GM18951 (cell line): ENCODE results near the gene TRPV5.

Experiments used
- POLR2A ChIP-seq: IDR thresholded peaks from 4 replicates; pipeline ENCODE4 v1.6.1; 2011; ENCODE audit warnings: mild to moderate bottlenecking; ENCODE audit not compliant: insufficient read length, insufficient read depth; ENCODE audit errors: extremely low read depth
- in situ Hi-C: fragments of 300-500 bp; cut with MboI; formaldehyde crosslinking; loops from one replicate; pipeline ENCODE4 v1.12.0; 2022; ENCODE audit warnings: low sequenced_read_pairs, mixed read lengths, inconsistent platforms; ENCODE audit not compliant: unreplicated experiment

The TRPV5 gene

GRCh38 chr7:142881586-142882337 is 51.8 kb downstream of the TRPV5 start:
- no peak for TF ChIP-seq POLR2A
- in situ Hi-C loops: no loop called here

DNA sequence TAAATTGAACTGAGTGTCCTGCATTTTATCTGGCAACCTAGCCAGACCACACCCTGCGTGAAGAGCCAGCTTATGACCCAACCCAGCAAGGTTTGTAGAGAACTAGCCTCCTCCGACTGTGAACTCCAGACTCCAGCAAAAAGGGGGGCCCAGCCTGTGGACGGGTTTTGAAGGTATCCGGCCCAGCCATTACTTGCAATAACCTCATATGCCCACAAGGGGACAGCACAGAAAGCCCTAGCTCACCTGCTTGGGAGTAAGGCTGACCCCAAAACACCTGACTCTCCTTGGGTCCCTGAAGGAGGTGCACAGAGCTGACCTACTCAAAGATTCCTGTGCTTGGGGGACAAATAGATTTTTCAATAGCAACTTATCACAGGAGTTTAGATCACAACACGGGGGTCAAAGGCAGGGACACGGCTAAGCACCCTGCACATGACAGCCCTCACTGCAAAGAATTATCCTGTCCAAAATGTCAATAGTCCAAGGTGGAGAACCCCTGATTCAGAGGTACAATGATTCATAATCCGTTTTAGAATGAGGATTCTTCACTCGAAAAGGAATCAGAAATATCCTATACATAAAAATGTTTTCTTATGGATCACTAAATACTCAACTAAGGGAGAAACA is 52.6 kb downstream of the TRPV5 start:
- in situ Hi-C loops: no loop called here

DNA sequence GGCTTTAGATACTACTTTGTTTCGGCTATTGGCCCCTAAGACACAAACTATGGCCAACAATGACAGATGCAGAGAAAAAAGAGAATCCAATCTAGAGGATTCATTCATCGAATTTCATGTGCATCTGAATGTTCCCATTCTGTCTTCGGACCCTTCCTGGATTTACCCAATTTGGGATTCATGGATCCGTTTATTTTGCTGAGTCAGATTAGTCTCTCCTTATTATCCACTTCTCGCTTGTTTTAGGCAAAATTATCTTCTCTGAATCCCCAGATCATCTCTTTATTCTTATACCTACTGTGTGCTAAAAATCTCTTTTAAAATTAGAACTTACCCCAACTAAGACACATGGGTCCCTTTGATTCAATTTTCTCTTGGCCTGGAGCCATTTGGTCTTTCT is 54.5 kb downstream of the TRPV5 start:
- in situ Hi-C loops: loop anchor here (10.0 kb wide), 1 partner anchor 126 kb away; no protein-coding TSS in a partner anchor
- TF ChIP-seq POLR2A: no peak

More for the DNA sequence above, 52.6 kb downstream of the TRPV5 start:
- no peak for TF ChIP-seq POLR2A

DNA sequence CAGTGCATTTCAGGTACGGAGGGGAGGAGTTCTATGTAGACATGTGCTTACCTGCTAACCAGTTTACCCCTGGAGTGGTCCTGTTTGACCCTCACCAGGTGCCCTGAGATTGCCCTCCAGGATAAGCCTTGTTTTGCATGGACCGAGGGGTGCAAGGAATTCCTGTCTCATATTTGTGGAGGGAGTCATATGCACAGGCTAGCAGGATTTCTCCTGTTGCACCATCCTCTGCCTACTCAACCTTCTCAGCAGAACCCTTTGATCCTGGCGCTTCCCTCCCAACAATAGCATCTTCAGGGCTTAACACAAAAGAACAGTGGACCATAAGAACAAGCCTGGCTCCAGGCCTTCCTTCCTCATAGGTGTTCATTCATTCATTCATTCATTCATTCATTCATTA is 55.2 kb downstream of the TRPV5 start:
- TF ChIP-seq POLR2A: no peak
- in situ Hi-C loops: loop anchor here (10.0 kb wide), 1 partner anchor 126 kb away; no protein-coding TSS in a partner anchor

DNA sequence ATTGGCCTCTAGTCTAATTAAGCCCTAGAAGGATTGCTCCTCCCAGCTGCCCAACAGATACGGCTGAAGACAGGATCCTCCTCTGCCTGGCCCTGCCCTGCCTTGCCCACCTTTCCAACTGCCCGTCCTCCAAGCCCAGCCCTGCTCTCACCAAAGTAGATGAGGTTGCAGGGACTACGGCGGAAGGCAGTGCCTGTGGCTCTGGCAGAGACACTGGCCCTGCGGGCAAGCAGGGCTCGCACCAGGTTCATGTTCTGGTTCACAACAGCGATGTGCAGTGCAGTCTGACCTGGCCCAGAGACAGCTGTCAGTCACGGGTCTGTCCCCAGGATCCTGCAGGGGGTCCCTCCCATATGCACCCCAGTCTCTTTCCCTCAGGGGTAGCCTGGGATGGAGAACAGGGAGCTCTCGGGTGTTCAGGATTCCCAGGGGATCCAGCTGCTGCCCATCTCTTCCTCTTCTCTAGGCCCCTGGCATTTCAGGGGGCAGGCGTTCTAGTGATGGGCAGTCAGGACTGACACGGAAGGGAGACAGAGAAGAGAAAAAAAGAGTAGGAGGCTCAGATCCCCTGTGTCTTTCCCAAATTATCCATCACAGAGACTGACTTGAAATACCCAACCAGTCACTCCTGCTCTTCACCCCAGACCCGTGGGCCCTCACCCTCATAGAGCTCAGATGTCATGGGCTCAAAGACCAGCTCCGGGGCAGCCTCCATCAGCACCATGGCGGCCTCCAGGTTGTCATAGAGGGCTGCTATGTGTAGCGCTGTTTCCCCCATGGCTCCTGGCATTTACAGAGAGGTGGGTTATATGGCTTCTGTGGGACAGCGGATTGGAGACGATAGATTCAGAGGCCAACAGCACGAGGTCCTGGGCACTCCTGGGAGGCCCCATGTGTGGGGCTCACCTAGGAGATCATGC is 56.3 kb downstream of the TRPV5 start:
- TF ChIP-seq POLR2A: no peak
- in situ Hi-C loops: loop anchor here (10.0 kb wide), 1 partner anchor 128 kb away; no protein-coding TSS in a partner anchor

DNA sequence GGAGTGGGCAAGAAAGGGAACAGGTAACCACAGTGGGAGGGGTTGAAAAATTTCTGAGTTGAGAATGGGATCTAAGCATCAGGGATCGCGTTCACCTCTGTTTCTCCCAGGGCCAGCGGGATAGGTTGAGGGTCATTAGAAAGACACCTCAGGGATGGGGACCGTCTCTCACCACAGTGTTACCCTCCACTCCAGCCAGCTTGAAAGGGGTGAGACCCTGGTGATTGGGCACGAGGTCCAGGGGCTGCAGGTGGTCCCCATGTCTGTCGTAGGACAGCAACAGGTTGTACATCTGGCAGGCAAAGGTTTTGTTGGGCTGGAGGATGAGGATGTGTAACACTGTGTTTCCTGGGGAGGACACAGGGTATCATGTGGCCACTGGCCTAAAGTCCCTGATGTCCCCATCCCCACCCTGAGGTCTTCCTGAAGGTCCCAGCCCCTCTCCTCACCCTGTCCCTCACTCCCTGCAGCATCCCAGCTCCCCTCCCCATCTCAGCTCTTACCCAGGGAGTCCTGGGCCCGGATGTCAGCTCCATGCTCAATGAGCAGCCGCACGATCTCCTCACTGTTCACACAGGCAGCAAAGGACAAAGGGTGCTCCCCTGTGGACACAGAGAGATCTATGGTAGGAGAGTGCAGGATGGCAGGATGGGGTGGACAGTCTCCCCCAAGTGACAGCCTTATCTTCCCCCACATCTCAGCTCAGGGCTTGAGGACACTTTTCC is 57.1 kb downstream of the TRPV5 start:
- in situ Hi-C loops: loop anchor here (10.0 kb wide), 1 partner anchor 128 kb away; no protein-coding TSS in a partner anchor

GRCh38 chr7:142875456-142875855 is 58.1 kb downstream of the TRPV5 start:
- in situ Hi-C loops: loop anchor here (10.0 kb wide), 1 partner anchor 129 kb away; no protein-coding TSS in a partner anchor
- no peak for TF ChIP-seq POLR2A

More for the DNA sequence above, 57.1 kb downstream of the TRPV5 start:
- TF ChIP-seq POLR2A: no peak

GRCh38 chr7:142874837-142875236 is 58.7 kb downstream of the TRPV5 start:
- in situ Hi-C loops: loop anchor here (10.0 to 25.0 kb wide), 2 partner anchors 130 to 337 kb away; partner anchors contain the start of gene TAS2R40
- TF ChIP-seq POLR2A: no peak

DNA sequence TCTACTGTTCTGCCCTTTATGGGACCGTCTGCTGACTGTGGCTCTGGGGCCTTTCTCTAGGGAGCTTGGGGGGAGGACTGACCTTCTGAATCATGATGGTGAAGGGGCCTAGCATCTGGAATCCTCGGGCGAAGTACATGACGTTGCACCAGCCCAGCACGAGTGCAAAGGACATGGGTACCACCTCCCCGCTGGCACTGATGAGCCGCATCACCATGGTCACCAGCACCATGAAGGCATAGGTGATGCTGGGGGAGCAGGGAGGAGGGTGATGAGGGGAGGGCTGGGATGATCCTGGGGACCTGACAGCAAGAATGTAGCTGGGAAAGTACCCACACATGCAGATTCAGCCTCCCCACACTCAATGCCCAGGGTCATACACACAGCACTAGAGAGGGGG is 59.1 kb downstream of the TRPV5 start:
- in situ Hi-C loops: loop anchor here (10.0 to 25.0 kb wide), 2 partner anchors 130 to 338 kb away; partner anchors contain the start of gene TAS2R40
- TF ChIP-seq POLR2A: no peak

DNA sequence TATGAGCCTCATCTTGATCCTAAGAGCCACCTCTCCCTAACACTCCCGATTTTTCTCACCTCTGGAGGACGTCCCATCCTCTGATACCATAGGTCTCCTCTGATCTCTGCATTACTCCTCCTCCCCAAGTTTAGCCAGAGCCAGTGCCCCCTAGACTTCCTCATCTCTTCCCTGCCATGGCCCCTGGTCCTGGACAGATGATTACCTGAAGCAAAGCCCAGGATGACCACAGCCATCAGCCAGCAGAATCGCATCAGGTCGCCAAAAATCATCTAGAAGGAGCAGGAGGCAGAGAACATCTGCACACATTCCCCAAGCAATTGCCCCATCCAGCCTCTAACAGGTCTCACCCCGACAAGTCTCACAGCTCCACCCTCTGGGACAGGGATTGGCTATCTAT is 59.7 kb downstream of the TRPV5 start:
- in situ Hi-C loops: loop anchor here (10.0 to 25.0 kb wide), 2 partner anchors 131 to 338 kb away; partner anchors contain the start of gene TAS2R40
- TF ChIP-seq POLR2A: no peak

DNA sequence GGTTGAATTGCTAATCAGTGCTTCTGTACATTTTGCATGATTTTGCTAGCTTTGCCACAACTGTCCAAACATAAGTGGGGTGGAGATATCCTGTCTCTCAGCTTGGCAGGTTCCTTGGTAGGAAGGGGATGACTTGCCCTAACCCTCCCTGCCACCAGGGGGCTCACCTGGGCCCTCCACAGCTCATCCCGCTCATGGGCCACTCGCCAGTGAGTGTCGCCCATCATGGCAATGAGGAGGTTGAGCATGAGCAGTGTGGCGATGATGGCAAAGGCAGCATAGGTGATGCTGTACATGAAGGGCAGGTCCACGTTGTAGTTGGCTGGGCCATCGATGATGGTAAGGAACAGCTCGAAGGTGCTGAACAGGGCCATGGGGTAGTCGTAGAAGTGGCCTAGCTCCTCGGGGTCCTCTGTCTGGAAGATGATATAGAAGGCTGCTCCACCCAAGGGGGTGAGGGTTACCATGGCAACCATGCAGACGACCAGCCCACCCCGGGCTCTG is 60.2 kb downstream of the TRPV5 start:
- no peak for TF ChIP-seq POLR2A
- in situ Hi-C loops: loop anchor here (10.0 to 25.0 kb wide), 2 partner anchors 131 to 339 kb away; partner anchors contain the start of gene TAS2R40
